Lower leg skin (tissue), 4 donors: ENCODE data around the gene POU4F1. TPM values are rescaled to one million over a fixed set of nuclear protein-coding genes. Genes with fewer than 3 reads are reported as not detected.

Experiments
- DNase-seq, 2 donors: peaks; one replicate each; pipeline ENCODE4 v3.0.0-alpha.2; 2019; ENCODE audit warnings: low spot score in 2 of 2
- H3K4me3 ChIP-seq: fragments of 200-600 bp; sonication (generic); 2 replicates; pipeline ENCODE4 v1.5.1; 2017; ENCODE audit warnings: mild to moderate bottlenecking, low read depth; ENCODE audit not compliant: poor library complexity, severe bottlenecking
- CTCF ChIP-seq, 3 donors: fragments of 450-650 bp; IDR thresholded peaks; one replicate each; pipeline ENCODE4 v1.5.1; 2016; ENCODE audit warnings: antibody characterized with exemption in 3 of 3, mild to moderate bottlenecking in 3 of 3, moderate library complexity in 2 of 3
- POLR2A ChIP-seq, 2 donors: fragments of 450-650 bp; IDR thresholded peaks; one replicate each; pipeline ENCODE4 v1.6.1; 2016 to 2017; ENCODE audit warnings: antibody characterized with exemption in 2 of 2, mild to moderate bottlenecking in 1 of 2, moderate library complexity in 1 of 2
- WGBS, 2 donors: methylation state at CpG; one replicate each; pipeline ENCODE4 v1.1.5; 2018; 5-methylcytosine and 5-hydroxymethylcytosine counted together
- intact Hi-C: fragments of 100-400 bp; cut with DNase I; formaldehyde crosslinking; loops from one replicate; pipeline ENCODE4 v1.15.0; 2023; ENCODE audit warnings: low total_unique reads
- total RNA-seq, 4 donors: library from RNA; depleted of rRNA; stranded (reverse); fragments of >200 nt; gene quantifications; one replicate each; pipeline ENCODE4 v1.1.0, GENCODE V29; 2016

The POU4F1 gene
- total RNA-seq, 4 donors from 2014 or later, result 0.10 to 0.13 TPM; not detected in 2

- intact Hi-C loops, result no loop called here
- peak overlapping the region; percentile 53 for H3K4me3 ChIP-seq
- 17 to 24% methylated on average over 25 to 33 of the region's 33 CpGs for WGBS, 2 donors
- no peak for DNase-seq
- TF ChIP-seq POLR2A (IDR thresholded peaks at IDR 0.05), result no peak
Observed at GRCh38 chr13:78609464-78610205, 6.3 kb upstream of the POU4F1 start.

GRCh38 chr13:78608688-78609463, 5.5 kb upstream of the POU4F1 start:
- TF ChIP-seq POLR2A (IDR thresholded peaks at IDR 0.05), result no peak
- TF ChIP-seq CTCF (IDR thresholded peaks at IDR 0.05), result no peak
- peak overlapping the region; percentile 53 for H3K4me3 ChIP-seq
- DNase-seq, result no peak
- 1 to 2% methylated on average over 44 to 53 of the region's 54 CpGs for WGBS, 2 donors
- intact Hi-C loops, result no loop called here

GRCh38 chr13:78608252-78608687, 4.9 kb upstream of the POU4F1 start:
- WGBS, 2 donors, result 14 to 16% methylated on average over 14 to 15 of the region's 15 CpGs
- H3K4me3 ChIP-seq, result no peak overlapping the region
- TF ChIP-seq CTCF (IDR thresholded peaks at IDR 0.05) (no peak), POLR2A (IDR thresholded peaks at IDR 0.05) (no peak)
- DNase-seq, result no peak
- intact Hi-C loops, result no loop called here

GRCh38 chr13:78607409-78608251, 4.3 kb upstream of the POU4F1 start:
- H3K4me3 ChIP-seq, result no peak overlapping the region
- 17 to 26% methylated on average over 40 to 42 of the region's 42 CpGs for WGBS, 2 donors

GRCh38 chr13:78606471-78607408, 3.4 kb upstream of the POU4F1 start:
- intact Hi-C loops, result no loop called here
- no peak overlapping the region for H3K4me3 ChIP-seq
- TF ChIP-seq POLR2A (IDR thresholded peaks at IDR 0.05) (no peak), CTCF (IDR thresholded peaks at IDR 0.05) (no peak)
- DNase-seq, result no peak
- WGBS, 2 donors, result 11 to 13% methylated on average over 30 of the region's 30 CpGs

More at GRCh38 chr13:78607409-78608251, 4.3 kb upstream of the POU4F1 start:
- TF ChIP-seq POLR2A (IDR thresholded peaks at IDR 0.05) (no peak), CTCF (IDR thresholded peaks at IDR 0.05) (no peak)
- intact Hi-C loops, result no loop called here
- no peak for DNase-seq
